Peyer's patch (tissue), 4 donors: ENCODE results near the gene MAT1A. TPM values are rescaled to one million over a fixed set of nuclear protein-coding genes. Genes with fewer than 3 reads are reported as not detected.

Experiments used
- DNase-seq, 3 donors: peaks; one replicate each; pipeline ENCODE4 v3.0.0-alpha.2; 2017 to 2019
- H3K27ac ChIP-seq, 4 donors: fragments of 200-600 bp; sonication (generic); one replicate each; pipeline ENCODE4 v1.5.1; 2016 to 2019
- H3K27me3 ChIP-seq, 2 donors: fragments of 200-600 bp; sonication (generic); one replicate each; pipeline ENCODE4 v1.5.1; 2019
- H3K36me3 ChIP-seq, 3 donors: fragments of 200-600 bp; sonication (generic); one replicate each; pipeline ENCODE4 v1.5.1; 2016 to 2019
- H3K4me1 ChIP-seq, 4 donors: fragments of 200-600 bp; sonication (generic); one replicate each; pipeline ENCODE4 v1.5.1; 2016 to 2019
- H3K4me3 ChIP-seq, 4 donors: fragments of 200-600 bp; sonication (generic); 1 replicate in 3 of 4; 2 replicates in 1 of 4; pipeline ENCODE4 v1.5.1; 2016 to 2019; ENCODE audit warnings: mild to moderate bottlenecking in 1 of 4
- H3K9me3 ChIP-seq, 4 donors: fragments of 200-600 bp; sonication (generic); one replicate each; pipeline ENCODE4 v1.5.1; 2016 to 2019; ENCODE audit warnings: mild to moderate bottlenecking in 1 of 4
- CTCF ChIP-seq, 6 experiments: fragments of 450-650 bp in 4 of 6; fragments of 200-600 bp in 2 of 6; sonication (generic) in 1 of 6; IDR thresholded peaks; one replicate each; pipeline ENCODE4 v1.5.1; 2017 to 2019; ENCODE audit warnings: antibody characterized with exemption in 6 of 6, mild to moderate bottlenecking in 3 of 6, moderate library complexity in 1 of 6
- POLR2A ChIP-seq, 2 donors: fragments of 450-650 bp; IDR thresholded peaks; one replicate each; pipeline ENCODE4 v1.5.1; 2017; ENCODE audit warnings: antibody characterized with exemption in 2 of 2, mild to moderate bottlenecking in 2 of 2, moderate library complexity in 2 of 2
- total RNA-seq, 4 donors: library from RNA; depleted of rRNA; stranded (reverse); fragments of >200 nt; gene quantifications; one replicate each; pipeline ENCODE4 v1.1.0, GENCODE V29; 2016

The MAT1A gene
- total RNA-seq, 4 donors from 2014 or later: not detected

GRCh38 chr10:80322158-80322557 is 32.7 kb upstream of the MAT1A start:
- no peak for TF ChIP-seq CTCF (IDR thresholded peaks at IDR 0.05)
- TF ChIP-seq POLR2A (IDR thresholded peaks at IDR 0.05): no peak
- Histone ChIP-seq H3K36me3 (no peaks in the 10 kb centered on the region), H3K27me3 (no peaks in the 10 kb centered on the region), H3K27ac (no peak overlapping the region), H3K9me3 (no peaks in the 10 kb centered on the region), H3K4me3 (no peak overlapping the region), H3K4me1 (no peaks in the 10 kb centered on the region)
- DNase-seq: no peak

GRCh38 chr10:80321183-80321582 is 31.7 kb upstream of the MAT1A start:
- no peaks in the 10 kb centered on the region for H3K27me3 ChIP-seq
- H3K36me3 ChIP-seq: no peaks in the 10 kb centered on the region
- no peak overlapping the region for H3K27ac ChIP-seq
- DNase-seq: no peak
- H3K9me3 ChIP-seq: no peaks in the 10 kb centered on the region
- TF ChIP-seq POLR2A (IDR thresholded peaks at IDR 0.05) (no peak), CTCF (IDR thresholded peaks at IDR 0.05) (no peak)
- no peak overlapping the region for H3K4me3 ChIP-seq
- no peaks in the 10 kb centered on the region for H3K4me1 ChIP-seq

- H3K27ac ChIP-seq: no peak overlapping the region
- no peaks in the 10 kb centered on the region for H3K9me3 ChIP-seq
- no peaks in the 10 kb centered on the region for H3K36me3 ChIP-seq
- H3K27me3 ChIP-seq: no peaks in the 10 kb centered on the region
- H3K4me3 ChIP-seq: no peak overlapping the region
- DNase-seq: no peak
- TF ChIP-seq POLR2A (IDR thresholded peaks at IDR 0.05): no peak
- TF ChIP-seq CTCF (IDR thresholded peaks at IDR 0.05): no peak
- H3K4me1 ChIP-seq: no peaks in the 10 kb centered on the region
Measured at GRCh38 chr10:80320377-80320776, 30.9 kb upstream of the MAT1A start.

GRCh38 chr10:80319725-80320290 is 30.4 kb upstream of the MAT1A start:
- H3K4me3 ChIP-seq: no peak overlapping the region
- TF ChIP-seq CTCF (IDR thresholded peaks at IDR 0.05) (no peak), POLR2A (IDR thresholded peaks at IDR 0.05) (no peak)
- H3K27me3 ChIP-seq: no peaks in the 10 kb centered on the region
- no peak for DNase-seq
- H3K27ac ChIP-seq: no peak overlapping the region
- no peaks in the 10 kb centered on the region for H3K36me3 ChIP-seq
- H3K9me3 ChIP-seq: no peaks in the 10 kb centered on the region
- H3K4me1 ChIP-seq: no peaks in the 10 kb centered on the region

- no peak for DNase-seq
- Histone ChIP-seq H3K9me3 (no peaks in the 10 kb centered on the region), H3K27me3 (no peaks in the 10 kb centered on the region), H3K4me1 (no peaks in the 10 kb centered on the region), H3K36me3 (no peaks in the 10 kb centered on the region), H3K4me3 (no peak overlapping the region), H3K27ac (no peak overlapping the region)
- TF ChIP-seq POLR2A (IDR thresholded peaks at IDR 0.05) (no peak), CTCF (IDR thresholded peaks at IDR 0.05) (no peak)
Measured at GRCh38 chr10:80319318-80319717, 29.9 kb upstream of the MAT1A start.

GRCh38 chr10:80318742-80319141 is 29.3 kb upstream of the MAT1A start:
- Histone ChIP-seq H3K27ac (no peak overlapping the region), H3K36me3 (no peaks in the 10 kb centered on the region), H3K9me3 (no peaks in the 10 kb centered on the region), H3K27me3 (no peaks in the 10 kb centered on the region), H3K4me1 (no peaks in the 10 kb centered on the region), H3K4me3 (no peak overlapping the region)
- DNase-seq: no peak
- TF ChIP-seq POLR2A (IDR thresholded peaks at IDR 0.05) (no peak), CTCF (IDR thresholded peaks at IDR 0.05) (no peak)
